ELF-1 (cell line): ENCODE results near the gene RNU6-8.

Experiments
- DNase-seq: peaks from one replicate; pipeline ENCODE4 v3.0.0-alpha.2; 2016; ENCODE audit warnings: low read depth, low spot score

The RNU6-8 gene

DNA sequence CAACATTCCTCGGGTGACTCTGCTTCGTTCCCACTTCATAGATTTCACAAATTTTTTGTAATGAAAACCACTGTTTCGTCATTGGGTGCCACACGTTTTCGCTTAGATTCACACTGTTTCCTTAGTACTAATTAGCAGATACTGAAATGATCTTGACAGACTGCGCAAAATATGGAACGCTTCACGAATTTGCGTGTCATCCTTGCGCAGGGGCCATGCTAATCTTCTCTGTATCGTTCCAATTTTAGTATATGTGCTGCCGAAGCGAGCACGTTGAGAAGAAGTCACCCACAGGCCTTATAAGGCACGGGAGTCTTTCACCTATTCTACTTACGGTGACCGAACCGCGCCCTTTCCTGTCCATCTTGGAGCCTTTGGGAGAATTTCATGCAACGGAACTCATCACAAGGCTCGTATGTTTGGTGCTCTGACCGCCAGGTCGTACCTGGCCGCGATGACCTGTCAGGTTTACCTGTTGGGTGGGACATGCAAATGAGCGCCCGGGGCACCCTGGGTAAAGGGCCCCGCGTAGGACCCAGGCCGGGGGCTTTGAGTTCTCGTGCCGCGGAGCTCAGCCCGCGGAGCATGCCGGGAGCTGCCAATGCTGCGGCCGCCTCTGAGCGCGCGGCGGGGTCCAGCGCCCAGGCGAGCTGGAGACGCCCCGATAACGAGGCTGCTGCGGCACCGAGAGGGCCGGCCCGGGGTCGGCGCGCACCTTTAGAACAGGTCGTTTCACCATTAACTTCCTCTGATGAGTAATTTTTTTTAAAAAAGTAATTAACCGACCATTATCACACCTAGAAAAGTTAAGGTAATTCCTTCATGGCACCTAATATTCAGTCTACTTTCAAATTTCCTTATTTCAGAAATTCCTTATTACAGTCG lies at the start of gene RNU6-8:
Gene RNU6-8, minus strand, starts transcription at position 272 of the 885 bp plus-strand sequence.
- peak; percentile 93 for DNase-seq

GRCh38 chr14:32252030-32252670 lies 49.1 kb upstream of the RNU6-8 start:
- peak; percentile 57 for DNase-seq

- no peak for DNase-seq
Measured at GRCh38 chr14:32251530-32251929, 48.5 kb upstream of the RNU6-8 start.

GRCh38 chr14:32250681-32251080 lies 47.6 kb upstream of the RNU6-8 start:
- DNase-seq = no peak

DNA sequence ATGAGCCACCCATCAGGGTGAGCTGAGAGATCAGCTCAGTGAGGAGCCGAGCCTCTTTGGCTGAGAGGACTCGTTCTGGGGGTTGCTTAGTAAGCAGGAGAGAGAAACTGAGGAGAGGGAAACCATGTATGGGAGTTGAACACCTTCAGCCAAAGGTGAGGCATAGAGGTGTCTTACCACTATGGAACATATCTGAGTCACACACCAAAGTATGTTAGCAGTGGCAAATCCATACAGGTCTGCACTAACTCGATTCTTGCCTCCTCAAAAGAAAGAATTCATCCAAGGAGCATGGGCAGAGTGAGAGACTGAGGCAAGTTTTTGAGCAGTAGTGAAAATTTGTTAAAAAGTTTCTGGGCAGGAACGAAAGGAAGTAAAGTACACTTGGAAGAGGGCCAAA lies 46.7 kb upstream of the RNU6-8 start:
- DNase-seq = no peak

GRCh38 chr14:32249371-32249770 lies 46.3 kb upstream of the RNU6-8 start:
- no peak for DNase-seq

- no peak for DNase-seq
Measured at GRCh38 chr14:32246751-32247150, 43.7 kb upstream of the RNU6-8 start.

DNA sequence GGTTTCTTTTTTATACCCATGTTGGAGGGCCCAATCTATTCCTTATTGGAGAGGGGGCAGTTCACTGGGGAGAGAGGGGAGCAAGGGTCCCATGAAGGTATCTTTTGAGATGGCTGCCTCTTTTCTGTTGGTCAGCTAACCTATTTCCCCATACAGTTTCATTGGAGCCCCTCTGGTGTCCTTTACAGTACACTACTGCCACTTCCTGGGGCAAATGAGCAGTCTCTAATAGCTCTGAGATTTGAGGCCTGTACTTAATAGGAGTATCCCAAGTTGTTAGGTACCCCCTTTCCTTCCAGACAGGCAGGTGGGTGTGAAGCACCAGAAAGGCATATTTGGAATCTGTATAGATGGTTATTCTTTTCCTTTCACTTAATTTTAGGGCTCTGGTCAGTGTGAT lies 41.3 kb upstream of the RNU6-8 start:
- no peak for DNase-seq

GRCh38 chr14:32233260-32233659 lies 30.2 kb upstream of the RNU6-8 start:
- DNase-seq = no peak

- DNase-seq = no peak
Measured at GRCh38 chr14:32232481-32232880, 29.4 kb upstream of the RNU6-8 start.

GRCh38 chr14:32230695-32231280 lies 27.7 kb upstream of the RNU6-8 start:
- no peak for DNase-seq

DNA sequence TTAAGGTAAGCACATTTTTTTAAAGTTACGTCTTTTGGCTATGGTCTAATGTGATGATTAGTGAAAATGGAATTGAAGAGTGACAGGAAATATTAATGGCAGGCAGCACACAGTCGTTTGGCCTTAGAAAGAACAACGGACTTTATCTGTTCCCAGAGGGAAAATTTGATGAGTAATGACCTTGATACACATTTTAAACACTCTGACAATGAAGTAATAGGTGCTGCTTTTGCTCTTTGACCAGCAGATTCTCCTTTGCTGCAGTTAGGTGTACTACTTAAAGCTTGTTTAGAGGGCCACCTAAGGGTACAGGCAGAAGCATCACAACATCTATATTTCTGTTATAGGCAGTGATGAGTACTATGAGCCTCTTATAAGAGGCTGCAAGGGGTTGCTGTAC lies 27.1 kb upstream of the RNU6-8 start:
- DNase-seq = no peak

DNA sequence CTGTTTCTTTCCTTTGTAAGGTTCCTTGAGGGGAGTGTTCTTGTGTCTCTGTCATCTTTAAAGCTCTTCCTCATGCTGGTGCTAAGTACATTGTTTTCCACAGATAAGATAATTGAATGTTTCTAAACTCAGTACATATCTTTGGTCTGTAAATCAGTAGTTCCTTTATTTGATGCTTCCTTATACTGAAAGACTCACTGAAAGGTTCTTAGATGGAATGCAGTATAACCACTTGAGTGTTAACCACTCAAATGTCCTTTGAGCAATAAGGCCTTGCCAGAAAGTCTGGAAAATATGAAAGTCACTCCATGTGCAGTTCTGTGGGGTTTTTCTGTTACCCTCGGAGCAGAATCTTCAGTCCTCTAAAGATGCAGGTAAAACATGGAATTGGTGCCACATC lies 23.0 kb upstream of the RNU6-8 start:
- no peak for DNase-seq

DNA sequence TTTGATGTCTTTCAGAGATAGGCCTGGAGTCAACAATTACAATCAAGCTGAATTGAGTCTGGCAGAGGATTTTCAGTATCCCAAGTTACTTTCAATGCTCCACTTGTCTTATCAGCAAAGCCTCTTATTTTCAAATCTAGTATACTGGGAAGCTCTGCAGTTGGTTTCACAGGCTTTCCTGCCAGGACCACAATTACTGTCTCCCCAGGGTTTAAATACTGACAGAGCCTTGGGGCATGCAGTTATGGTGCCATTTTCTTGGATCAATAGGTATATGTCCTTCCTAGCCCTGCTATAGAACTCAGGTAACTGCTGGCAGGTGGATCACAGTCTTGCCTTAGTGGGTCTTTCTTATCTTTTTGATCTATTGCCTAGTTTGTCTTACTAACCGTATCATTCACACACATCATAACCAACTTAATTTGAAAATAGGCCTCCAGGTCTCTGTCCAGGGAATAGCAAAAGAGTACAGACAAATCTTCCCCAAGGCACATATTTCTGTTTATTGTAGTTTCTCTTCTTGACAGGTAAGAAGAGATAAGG lies 22.4 kb upstream of the RNU6-8 start:
- DNase-seq = peak; percentile 6

DNA sequence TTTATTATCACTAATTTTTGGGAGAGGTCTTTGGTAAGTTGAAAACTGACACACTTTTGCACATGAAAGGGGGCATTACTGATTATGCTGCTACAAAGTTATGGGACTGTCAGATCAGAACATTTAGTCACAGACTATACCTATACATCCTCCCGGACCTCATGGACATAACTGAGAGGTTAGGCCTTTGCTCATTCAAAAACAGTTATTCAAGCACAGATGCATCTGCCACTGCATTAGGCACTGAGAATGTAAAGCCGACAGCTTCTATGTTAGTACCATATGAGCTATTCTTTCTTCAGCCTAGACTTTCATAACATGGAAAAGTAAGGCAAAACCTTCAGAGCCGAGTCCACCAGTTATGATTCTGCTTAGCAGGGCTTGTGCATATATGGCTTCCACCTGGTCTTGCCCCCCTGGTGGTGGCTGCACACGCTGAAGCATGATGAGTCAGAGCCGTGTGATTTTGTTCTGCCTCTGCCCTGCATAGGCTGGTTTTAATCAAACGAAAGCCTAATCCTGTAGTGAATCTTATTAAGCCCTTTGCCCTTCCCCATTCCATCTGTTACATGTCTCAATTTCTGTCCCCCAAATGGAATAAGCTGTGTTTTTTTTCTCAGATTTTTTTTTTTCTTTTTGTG lies 21.8 kb upstream of the RNU6-8 start:
- peak; percentile 32 for DNase-seq

DNA sequence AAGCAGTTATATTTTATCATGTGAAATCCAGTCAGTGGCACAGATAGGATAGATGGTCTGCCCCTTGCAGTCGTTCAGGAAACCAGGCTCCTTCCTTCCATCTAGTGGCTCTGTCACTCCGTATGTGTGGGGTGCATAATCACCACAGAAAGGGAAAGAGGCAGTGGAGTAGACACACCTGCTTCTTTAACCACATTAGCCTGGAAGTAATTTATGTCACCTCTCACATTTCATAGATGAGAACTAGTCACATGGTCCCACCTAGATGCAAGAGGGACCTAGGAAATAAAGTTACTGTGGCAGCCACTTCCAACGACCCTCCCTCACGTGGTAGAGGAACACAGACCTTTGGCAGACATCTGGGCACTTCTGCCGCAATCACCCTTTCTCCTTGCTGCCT lies 14.2 kb upstream of the RNU6-8 start:
- no peak for DNase-seq

- no peak for DNase-seq
Measured at GRCh38 chr14:32212833-32213232, 9.8 kb upstream of the RNU6-8 start.

DNA sequence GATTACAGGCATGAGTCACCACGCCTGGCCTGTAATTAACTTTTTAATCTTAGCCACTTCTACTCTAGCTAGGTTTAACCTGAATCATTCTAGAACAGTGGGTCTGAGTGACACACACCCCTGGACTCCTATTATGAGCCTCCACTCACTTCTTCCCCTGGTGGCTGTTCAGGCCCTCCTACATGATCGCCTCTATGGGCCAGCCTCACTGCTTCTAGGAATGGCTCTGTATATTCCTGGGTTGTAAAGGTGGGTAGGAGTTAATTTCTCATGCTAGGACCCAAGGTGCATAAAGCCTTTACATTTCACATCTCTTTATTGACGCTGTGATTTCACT lies 8.0 kb upstream of the RNU6-8 start:
- DNase-seq = no peak

DNA sequence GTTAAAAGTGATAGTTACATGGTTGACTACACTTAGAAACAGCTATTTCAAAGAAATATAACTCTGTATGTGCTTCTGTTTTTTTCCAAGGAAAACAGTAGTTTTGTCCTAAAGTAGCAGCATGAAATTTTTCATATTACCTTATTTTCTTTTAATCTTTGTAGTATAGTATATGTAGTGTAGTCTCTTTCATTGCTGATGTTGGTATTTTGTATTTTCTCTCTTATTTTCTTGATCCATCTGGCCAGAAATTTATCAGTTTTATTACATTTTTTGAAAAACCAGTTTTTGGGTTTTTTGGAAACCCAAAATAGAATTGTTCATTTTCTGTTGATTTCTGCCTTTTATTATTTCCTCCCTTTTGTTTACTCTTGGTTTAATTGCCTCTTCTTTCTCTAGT lies 6.4 kb upstream of the RNU6-8 start:
- no peak for DNase-seq

DNA sequence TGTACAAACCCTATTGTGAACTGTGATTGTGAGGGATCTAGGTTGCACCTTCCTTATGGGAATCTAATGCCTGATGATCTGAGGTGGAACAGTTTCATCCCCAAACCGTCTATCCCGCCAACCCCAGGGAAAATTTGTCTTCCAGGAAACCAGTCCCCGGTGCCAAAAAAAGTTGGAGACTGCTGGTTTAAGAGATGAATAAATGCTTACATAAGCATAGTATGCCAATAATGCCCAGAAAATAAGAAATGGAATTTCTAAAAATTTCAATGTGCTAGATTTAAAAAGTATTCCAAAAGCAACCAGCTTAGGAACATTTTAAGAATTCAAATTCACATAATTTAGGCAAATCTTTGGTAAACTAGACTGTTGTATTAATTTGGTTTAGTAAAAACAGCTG lies 5.4 kb upstream of the RNU6-8 start:
- DNase-seq = no peak

DNA sequence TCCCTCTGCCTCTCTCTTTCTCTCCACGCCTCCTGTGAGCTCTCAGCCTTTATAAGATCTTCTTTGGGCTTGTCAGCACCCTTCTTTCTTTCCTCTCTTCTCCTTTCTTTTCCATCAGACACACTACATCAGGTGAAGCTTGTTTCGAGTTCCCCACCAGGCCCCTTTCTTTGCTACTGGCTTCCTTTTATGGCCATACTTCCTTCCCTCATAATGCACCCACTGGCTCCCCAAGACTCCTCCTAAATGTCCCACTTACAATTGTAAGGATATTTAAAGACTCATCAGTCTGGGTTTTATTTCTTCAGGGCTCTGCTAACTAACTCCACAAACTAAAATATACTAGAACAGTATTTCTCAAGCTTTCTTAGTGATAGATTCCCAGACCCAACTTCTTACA lies 3.5 kb upstream of the RNU6-8 start:
- no peak for DNase-seq

- no peak for DNase-seq
Measured at GRCh38 chr14:32205984-32206383, 2.9 kb upstream of the RNU6-8 start.
